H9 (cell line): Measurements from ENCODE around the gene VSIG2. TPM values are rescaled to one million over a fixed set of nuclear protein-coding genes. Genes with fewer than 3 reads are reported as not detected.

ENCODE experiments used
- DNase-seq: peaks from one replicate; pipeline ENCODE4 v3.0.0-alpha.2; 2017
- H2AFZ ChIP-seq: one replicate; pipeline ENCODE4 v1.6.1; 2013; ENCODE audit warnings: mild to moderate bottlenecking, low read length, control low read depth, moderate library complexity
- H2AK5ac ChIP-seq: 2 replicates; pipeline ENCODE4 v1.6.1; 2013; ENCODE audit warnings: low read length, control low read depth, mixed read lengths; ENCODE audit not compliant: insufficient read length
- H2BK120ac ChIP-seq: one replicate; pipeline ENCODE4 v1.6.1; 2013; ENCODE audit warnings: low read depth, mild to moderate bottlenecking, low read length, control low read depth, inconsistent platforms; ENCODE audit not compliant: poor library complexity, severe bottlenecking
- H2BK12ac ChIP-seq: 2 replicates; pipeline ENCODE4 v1.6.1; 2013; ENCODE audit warnings: low read length, control low read depth, mixed read lengths, low read depth; ENCODE audit not compliant: insufficient read length
- H2BK15ac ChIP-seq: 2 replicates; pipeline ENCODE4 v1.6.1; 2013; ENCODE audit warnings: low read depth, low read length, control low read depth
- H2BK20ac ChIP-seq: one replicate; pipeline ENCODE4 v1.6.1; 2013; ENCODE audit warnings: low read depth, mild to moderate bottlenecking, low read length, control low read depth, inconsistent platforms; ENCODE audit not compliant: poor library complexity, severe bottlenecking
- H2BK5ac ChIP-seq: 2 replicates; pipeline ENCODE4 v1.6.1; 2013; ENCODE audit warnings: low read length, control low read depth, mixed read lengths; ENCODE audit not compliant: insufficient read length
- H3K14ac ChIP-seq: 2 replicates; pipeline ENCODE4 v1.6.1; 2013; ENCODE audit warnings: low read length, control low read depth; ENCODE audit not compliant: insufficient read depth
- H3K18ac ChIP-seq: 2 replicates; pipeline ENCODE4 v1.6.1; 2013; ENCODE audit warnings: low read depth, mild to moderate bottlenecking, mixed read lengths, low read length, control low read depth; ENCODE audit not compliant: insufficient read length
- H3K23ac ChIP-seq: 2 replicates; pipeline ENCODE4 v1.6.1; 2013; ENCODE audit warnings: low read length, control low read depth, mixed read lengths, low read depth; ENCODE audit not compliant: insufficient read length
- H3K23me2 ChIP-seq: 2 replicates; pipeline ENCODE4 v1.6.1; 2013; ENCODE audit warnings: low read depth, mild to moderate bottlenecking, mixed read lengths, low read length, control low read depth; ENCODE audit not compliant: insufficient read length, poor library complexity, severe bottlenecking
- H3K27ac ChIP-seq: 2 replicates; pipeline ENCODE4 v1.5.1; 2013; ENCODE audit warnings: low read length, control low read depth, mixed read lengths, low read depth; ENCODE audit not compliant: insufficient read length
- H3K27me3 ChIP-seq: 2 replicates; pipeline ENCODE4 v1.6.1; 2013; ENCODE audit warnings: low read length, control low read depth, inconsistent platforms; ENCODE audit not compliant: insufficient read depth
- H3K4ac ChIP-seq: 2 replicates; pipeline ENCODE4 v1.6.1; 2013; ENCODE audit warnings: low read depth, mild to moderate bottlenecking, control low read depth, inconsistent platforms, low read length, moderate library complexity
- H3K4me1 ChIP-seq: 2 replicates; pipeline ENCODE4 v1.6.1; 2013; ENCODE audit warnings: low read length, control low read depth, inconsistent platforms; ENCODE audit not compliant: insufficient read depth
- H3K4me2 ChIP-seq: 2 replicates; pipeline ENCODE4 v1.6.1; 2013; ENCODE audit warnings: low read length, control low read depth, mixed read lengths; ENCODE audit not compliant: insufficient read length, insufficient read depth
- H3K56ac ChIP-seq: 2 replicates; pipeline ENCODE4 v1.6.1; 2013; ENCODE audit warnings: low read depth, mild to moderate bottlenecking, mixed read lengths, low read length, control low read depth; ENCODE audit not compliant: insufficient read length
- H3K79me1 ChIP-seq: 2 replicates; pipeline ENCODE4 v1.6.1; 2013; ENCODE audit warnings: low read depth, mild to moderate bottlenecking, moderate library complexity, low read length, control low read depth, inconsistent platforms; ENCODE audit not compliant: insufficient read depth, poor library complexity, severe bottlenecking
- H3K79me2 ChIP-seq: 2 replicates; pipeline ENCODE4 v1.6.1; 2013; ENCODE audit warnings: low read length, control low read depth, inconsistent platforms; ENCODE audit not compliant: insufficient read depth
- H3K9ac ChIP-seq: 2 replicates; pipeline ENCODE4 v1.6.1; 2013; ENCODE audit warnings: low read length, control low read depth, mixed read lengths; ENCODE audit not compliant: insufficient read length; ENCODE audit errors: extremely low read depth
- H3K9me3 ChIP-seq: one replicate; pipeline ENCODE4 v1.6.1; 2013; ENCODE audit warnings: low read depth, low read length, inconsistent platforms; ENCODE audit not compliant: control insufficient read depth
- H3T11ph ChIP-seq: one replicate; pipeline ENCODE4 v1.6.1; 2013; ENCODE audit warnings: mild to moderate bottlenecking, low read length, control low read depth, inconsistent platforms
- H4K20me1 ChIP-seq: one replicate; pipeline ENCODE4 v1.6.1; 2013; ENCODE audit not compliant: control insufficient read depth, insufficient read length, insufficient read depth
- H4K5ac ChIP-seq: 2 replicates; pipeline ENCODE4 v1.6.1; 2013; ENCODE audit warnings: low read depth, mild to moderate bottlenecking, mixed read lengths, low read length, control low read depth; ENCODE audit not compliant: insufficient read length
- H4K8ac ChIP-seq: replicated peaks from 2 replicates; pipeline ENCODE4 v1.6.1; 2013; ENCODE audit warnings: low read length, control low read depth, mixed read lengths, low read depth; ENCODE audit not compliant: insufficient read length
- H4K91ac ChIP-seq: 2 replicates; pipeline ENCODE4 v1.6.1; 2013; ENCODE audit warnings: low read depth, mild to moderate bottlenecking, moderate library complexity, mixed read lengths, low read length, control low read depth; ENCODE audit not compliant: insufficient read length
- H3K27ac Mint-ChIP-seq, 3 experiments: 2 replicates in 2 of 3; 3 replicates in 1 of 3; pipeline ENCODE4 v1.8.0; 2020 to 2021; ENCODE audit warnings: mixed read lengths in 3 of 3, mild to moderate bottlenecking in 1 of 3, moderate library complexity in 1 of 3
- H3K27me3 Mint-ChIP-seq: 2 replicates; pipeline ENCODE4 v1.8.0; 2021; ENCODE audit warnings: low read depth, mild to moderate bottlenecking, moderate library complexity, mixed read lengths
- H3K36me3 Mint-ChIP-seq, 3 experiments: 2 replicates in 2 of 3; 3 replicates in 1 of 3; pipeline ENCODE4 v1.8.0; 2020 to 2021; ENCODE audit warnings: low read depth in 3 of 3, mixed read lengths in 3 of 3; ENCODE audit not compliant: insufficient read depth in 1 of 3
- H3K4me1 Mint-ChIP-seq, 2 experiments: 2 replicates each; pipeline ENCODE4 v1.8.0; 2020; ENCODE audit warnings: mixed read lengths in 2 of 2
- H3K4me3 Mint-ChIP-seq, 2 experiments: 2 replicates in 1 of 2; 3 replicates in 1 of 2; pipeline ENCODE4 v1.8.0; 2020 to 2021; ENCODE audit warnings: mild to moderate bottlenecking in 2 of 2, mixed read lengths in 2 of 2, moderate library complexity in 1 of 2
- H3K9me3 Mint-ChIP-seq, 2 experiments: 2 replicates in 1 of 2; 3 replicates in 1 of 2; pipeline ENCODE4 v1.8.0; 2020; ENCODE audit warnings: mild to moderate bottlenecking in 2 of 2, mixed read lengths in 2 of 2, moderate library complexity in 1 of 2
- WGBS: extraction: QIAGEN DNeasy Blood & Tissue Kit; methylation state at CpG from one replicate; pipeline ENCODE4 v1.1.7; 2013; ENCODE audit warnings: missing lambda C conversion rate, low lambda C conversion rate, mixed read lengths; ENCODE audit not compliant: insufficient read length; ENCODE audit errors: extremely low coverage; 5-methylcytosine and 5-hydroxymethylcytosine counted together
- total RNA-seq: library from RNA; stranded (reverse); gene quantifications from 2 replicates; pipeline ENCODE4 v1.2.1, GENCODE V29; 2021
- TF ChIP-seq, protein P1 (sequence below): fragments of 200-600 bp; sonication (generic); conservative IDR thresholded peaks from 3 replicates; pipeline ENCODE4 v1.8.0; 2021; ENCODE audit warnings: antibody characterized with exemption, mild to moderate bottlenecking

The VSIG2 gene
- total RNA-seq, 1 experiment from 2014 or later: not detected

DNA sequence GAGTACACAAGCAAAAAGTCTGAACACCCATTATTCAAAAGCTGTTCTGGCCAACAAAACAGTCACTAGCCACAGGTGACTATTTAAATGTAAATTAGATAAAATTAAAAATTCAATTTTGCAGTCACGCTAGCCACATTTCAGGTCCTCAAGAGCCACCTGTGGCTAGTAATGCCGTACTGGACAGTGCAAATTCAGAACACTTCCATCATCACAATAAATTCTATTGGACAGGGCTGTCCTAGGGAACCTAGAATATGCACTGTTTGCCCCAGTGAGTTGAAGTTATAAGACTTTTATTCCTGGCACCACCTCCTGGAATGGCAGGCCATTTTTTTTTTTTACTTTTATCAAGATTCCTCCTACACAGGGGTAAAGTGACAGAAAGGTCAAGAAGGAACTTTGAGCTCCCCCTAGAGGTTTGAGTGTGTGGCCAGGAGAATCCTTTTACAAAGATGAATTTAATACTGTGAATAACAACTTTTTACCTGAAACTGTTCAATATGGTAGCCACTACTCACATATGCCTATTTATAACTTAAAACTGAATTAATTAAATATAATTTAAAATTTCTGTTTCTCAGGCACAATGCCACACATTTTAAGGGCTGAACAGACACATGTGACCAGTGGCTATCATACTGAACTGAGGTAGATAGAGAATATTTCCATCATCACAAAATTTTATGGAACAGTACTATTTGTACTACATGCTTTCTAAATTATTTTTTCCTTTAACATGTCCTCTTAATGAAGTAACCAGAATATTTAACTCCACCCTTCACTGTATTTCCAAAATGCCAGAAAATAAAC, 41.6 kb upstream of the VSIG2 start:
- Histone ChIP-seq H3K79me1 (peaks cover 2% of the 10 kb centered on the region), H2BK15ac (no peak overlapping the region), H3K27ac (no peak overlapping the region), H3K9ac (no peak overlapping the region), H2AK5ac (no peak overlapping the region), H3T11ph (no peak overlapping the region), H4K91ac (no peak overlapping the region), H2BK120ac (no peak overlapping the region), H3K23me2 (no peaks in the 10 kb centered on the region), H3K4me1 (peaks cover 10% of the 10 kb centered on the region; the same call in 1 of the 2 replicates), H3K27me3 (no peaks in the 10 kb centered on the region), H4K8ac (no peak overlapping the region), H2BK20ac (no peak overlapping the region), H2BK12ac (no peak overlapping the region), H2BK5ac (no peak overlapping the region), H3K79me2 (peaks cover 51% of the 10 kb centered on the region; the same call in 1 of the 2 replicates), H3K18ac (no peak overlapping the region), H3K23ac (no peak overlapping the region), H3K4me2 (peak overlapping the region; percentile 66), H4K20me1 (no peaks in the 10 kb centered on the region), H2AFZ (no peak overlapping the region), H3K14ac (no peak overlapping the region), H3K4ac (no peak overlapping the region), H3K56ac (no peak overlapping the region), H4K5ac (no peak overlapping the region), H3K9me3 (no peaks in the 10 kb centered on the region)
- Mint-ChIP-seq H3K36me3 (no peaks in the 10 kb centered on the region), H3K27me3 (no peaks in the 10 kb centered on the region), H3K4me1 (peaks cover 56 to 63% of the 10 kb centered on the region in 2 experiments), H3K27ac (no peak overlapping the region), H3K9me3 (no peaks in the 10 kb centered on the region), H3K4me3 (peak overlapping the region in 1 of 2 experiments; percentile 52; a peak in 2 of 5 replicates)
- TF ChIP-seq, protein P1, sequence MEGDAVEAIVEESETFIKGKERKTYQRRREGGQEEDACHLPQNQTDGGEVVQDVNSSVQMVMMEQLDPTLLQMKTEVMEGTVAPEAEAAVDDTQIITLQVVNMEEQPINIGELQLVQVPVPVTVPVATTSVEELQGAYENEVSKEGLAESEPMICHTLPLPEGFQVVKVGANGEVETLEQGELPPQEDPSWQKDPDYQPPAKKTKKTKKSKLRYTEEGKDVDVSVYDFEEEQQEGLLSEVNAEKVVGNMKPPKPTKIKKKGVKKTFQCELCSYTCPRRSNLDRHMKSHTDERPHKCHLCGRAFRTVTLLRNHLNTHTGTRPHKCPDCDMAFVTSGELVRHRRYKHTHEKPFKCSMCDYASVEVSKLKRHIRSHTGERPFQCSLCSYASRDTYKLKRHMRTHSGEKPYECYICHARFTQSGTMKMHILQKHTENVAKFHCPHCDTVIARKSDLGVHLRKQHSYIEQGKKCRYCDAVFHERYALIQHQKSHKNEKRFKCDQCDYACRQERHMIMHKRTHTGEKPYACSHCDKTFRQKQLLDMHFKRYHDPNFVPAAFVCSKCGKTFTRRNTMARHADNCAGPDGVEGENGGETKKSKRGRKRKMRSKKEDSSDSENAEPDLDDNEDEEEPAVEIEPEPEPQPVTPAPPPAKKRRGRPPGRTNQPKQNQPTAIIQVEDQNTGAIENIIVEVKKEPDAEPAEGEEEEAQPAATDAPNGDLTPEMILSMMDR: peak; percentile 88
- no peak for DNase-seq
- WGBS: no CpG with 5 or more reads among the region's 2 CpGs
